ELF-1 (cell line): ENCODE data around the gene MYO1E.
"Not testable (repeated sequence)": the region's sequence is repeated elsewhere in the genome, so short reads cannot be mapped to it uniquely, and the experiment has no call there.

Source experiments
- DNase-seq: peaks from one replicate; pipeline ENCODE4 v3.0.0-alpha.2; 2016; ENCODE audit warnings: low read depth, low spot score

MYO1E gene

DNA sequence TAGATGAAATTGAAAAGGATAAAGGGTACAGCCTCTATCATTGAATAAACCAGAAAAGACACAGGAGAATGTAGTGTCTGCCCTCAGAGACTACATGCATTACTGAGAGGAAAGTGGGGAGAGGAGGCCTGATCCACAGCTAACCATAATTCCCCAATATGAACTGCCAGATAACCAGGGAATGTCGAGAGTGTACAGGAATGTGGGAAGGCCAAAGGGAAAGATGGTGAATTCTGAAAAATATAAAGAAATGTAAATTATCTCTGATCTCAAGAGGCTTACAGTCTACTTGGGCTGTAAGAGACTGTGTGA, 22.3 kb downstream of the MYO1E start:
- no peak for DNase-seq

DNA sequence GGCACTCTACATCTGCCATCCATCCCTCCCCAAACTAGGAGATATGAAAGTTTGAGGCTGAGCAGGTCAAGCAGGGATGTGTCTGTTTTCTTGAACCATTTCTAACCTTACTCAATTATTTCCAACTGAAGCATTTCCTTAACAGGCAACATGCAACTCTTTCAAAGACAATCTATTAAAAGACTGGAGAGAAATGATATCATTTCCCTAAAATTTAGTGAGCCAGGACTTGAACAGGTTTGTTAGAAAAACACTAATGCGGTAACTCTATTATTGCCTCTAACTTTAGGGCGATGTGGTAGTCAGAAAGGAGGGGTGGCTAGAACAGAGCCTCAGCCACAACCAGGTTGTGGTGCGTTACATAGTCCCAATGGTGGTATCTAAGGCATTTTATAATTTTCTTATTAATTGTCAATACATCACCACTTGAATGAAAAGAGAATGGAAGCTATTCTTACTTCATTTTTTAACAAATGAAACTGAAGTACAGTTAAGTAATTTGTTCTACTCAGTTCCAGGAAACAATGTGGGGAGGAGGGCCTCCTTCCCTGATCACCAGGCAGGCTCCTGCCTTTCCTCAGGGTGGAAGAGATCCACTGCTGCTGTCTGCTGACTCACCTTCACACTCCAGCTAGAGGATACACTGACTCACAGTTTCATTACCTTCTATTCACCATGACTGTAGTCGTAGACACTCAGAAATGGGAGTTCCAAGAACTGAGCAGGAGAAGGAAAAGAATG, 22.8 kb downstream of the MYO1E start:
- DNase-seq, result peak; percentile 53

DNA sequence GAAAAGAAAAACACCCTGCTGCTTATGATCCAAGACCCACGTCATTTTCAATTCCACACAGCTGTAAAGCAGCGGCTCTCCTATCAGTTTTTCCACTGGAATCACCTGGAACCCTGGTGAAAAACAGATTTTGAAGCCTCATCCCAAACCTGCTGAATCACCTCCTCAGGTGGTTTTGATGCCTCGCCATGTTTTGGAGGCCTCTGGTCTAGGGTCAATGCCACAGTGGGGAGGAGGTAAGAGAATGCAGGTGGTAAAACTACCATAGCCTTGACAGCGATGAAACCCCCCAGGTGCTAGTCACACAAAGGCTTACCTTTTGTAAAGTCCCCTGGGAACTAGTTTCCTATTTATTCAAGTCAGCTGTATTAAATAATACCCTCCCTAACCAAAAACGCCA, 24.8 kb downstream of the MYO1E start:
- no peak for DNase-seq

DNA sequence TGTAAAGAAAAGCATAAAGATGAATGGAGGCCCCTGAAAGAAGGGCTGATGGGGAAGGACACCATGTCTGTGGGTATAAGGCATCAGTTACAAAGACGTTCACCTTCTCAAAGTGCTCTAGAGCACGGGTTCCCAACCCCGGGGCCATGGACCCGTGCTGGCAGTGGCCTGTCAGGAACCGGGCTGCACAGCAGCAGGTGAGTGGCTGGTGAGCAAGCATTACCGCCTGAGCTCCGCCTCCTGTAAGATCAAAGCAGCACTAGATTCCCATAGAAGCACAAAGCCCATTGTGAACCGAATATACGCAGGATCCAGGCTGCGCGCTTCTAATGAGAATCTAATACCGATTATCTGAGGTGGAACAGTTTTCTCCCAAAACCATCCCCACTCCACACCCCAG, 25.7 kb downstream of the MYO1E start:
- peak; percentile 77 for DNase-seq

DNA sequence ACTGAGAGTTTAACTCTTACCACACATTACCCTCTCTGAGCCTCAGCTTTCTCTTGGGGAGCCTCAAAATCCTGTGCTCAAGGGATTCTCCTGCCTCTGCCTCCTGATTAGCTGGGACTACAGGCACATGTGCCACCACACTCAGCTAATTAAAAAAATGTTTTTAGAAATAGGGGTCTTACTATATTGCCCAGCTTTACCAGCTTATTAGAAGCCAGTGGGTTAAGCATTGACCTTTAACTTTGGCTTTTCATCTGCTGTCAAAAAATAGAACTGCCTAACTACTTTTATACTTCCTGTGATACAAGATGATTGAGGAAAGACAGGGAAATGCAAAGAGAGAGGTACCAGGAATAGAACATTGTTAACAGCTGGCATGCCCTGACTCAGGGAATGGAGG, 27.3 kb downstream of the MYO1E start:
- DNase-seq, result no peak

DNA sequence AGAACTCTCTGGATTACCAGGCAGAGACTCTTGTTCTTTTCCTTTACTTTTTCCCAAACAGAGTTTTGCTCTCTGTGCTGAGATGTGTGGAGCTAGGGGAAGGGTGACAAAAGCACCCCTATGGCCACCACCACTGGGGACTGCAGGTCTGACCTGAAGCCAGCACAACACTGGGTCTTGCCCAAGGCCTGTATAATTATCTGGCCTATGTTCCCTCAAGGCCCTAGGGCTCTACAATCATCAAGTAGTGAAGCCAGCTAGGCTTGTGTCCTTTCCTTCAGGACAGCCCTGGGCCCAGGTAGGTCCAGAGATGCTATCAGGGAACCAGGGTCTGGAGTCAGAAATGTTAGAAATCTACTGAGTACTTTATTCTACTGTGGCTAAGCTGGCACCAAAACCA, 28.4 kb downstream of the MYO1E start:
- peak; percentile 25 for DNase-seq

DNA sequence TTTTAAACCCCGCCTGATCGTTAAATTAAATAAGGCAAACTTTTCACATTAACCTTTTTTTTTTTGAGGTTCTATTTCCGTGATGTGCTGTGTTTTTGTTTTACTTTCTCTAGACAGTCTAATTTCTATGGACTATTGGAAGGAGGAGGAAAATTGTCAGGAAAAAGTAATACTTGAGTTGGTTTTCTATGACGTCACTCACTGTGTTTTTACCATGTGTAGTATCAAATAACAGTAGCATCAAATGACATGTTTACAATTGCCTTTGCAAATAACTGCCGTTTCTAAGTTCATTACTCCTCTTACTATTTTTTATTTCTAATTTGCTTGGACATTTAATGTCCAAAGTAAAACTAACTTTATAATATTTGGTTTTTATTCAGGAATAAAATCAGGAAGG, 32.3 kb downstream of the MYO1E start:
- no peak for DNase-seq

DNA sequence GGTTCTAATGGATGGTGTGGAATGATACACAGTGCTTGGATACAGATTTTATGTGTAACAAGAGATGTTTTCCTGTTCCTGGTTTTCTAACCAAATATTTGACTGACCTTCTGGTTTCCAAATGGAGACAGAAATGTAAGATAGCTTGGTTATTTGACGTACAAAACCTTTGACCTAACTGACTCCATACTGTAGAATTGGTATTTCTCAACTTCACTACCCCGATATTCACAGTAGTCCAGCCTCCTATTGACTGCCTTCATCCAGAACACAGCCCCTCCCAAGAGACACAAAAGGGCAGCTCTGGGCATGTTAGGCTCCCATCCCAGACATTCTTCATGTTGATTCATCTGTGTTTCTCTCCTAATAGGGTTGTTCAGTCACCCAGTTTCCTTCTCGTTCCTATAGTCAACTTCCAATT, 33.4 kb downstream of the MYO1E start:
- DNase-seq, result no peak

DNA sequence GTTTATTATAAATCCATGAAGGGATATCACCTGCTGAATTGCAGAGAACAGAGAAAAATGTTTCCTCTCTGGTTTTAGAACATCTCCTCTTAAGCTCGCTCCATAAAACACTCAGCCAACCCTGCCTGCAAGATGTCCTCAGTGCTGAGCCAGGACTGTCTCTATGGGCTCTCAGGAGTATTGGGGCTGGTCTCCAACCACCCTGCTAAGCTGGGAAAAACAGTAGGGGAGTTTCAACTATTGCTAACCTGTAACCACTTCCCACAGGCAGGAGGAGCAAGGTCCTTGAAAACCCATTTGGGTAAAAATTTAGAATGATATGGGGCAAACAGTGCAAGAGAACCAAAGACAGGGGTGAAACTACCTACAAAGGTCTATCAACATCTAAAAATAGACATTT, 34.3 kb downstream of the MYO1E start:
- DNase-seq, result no peak

DNA sequence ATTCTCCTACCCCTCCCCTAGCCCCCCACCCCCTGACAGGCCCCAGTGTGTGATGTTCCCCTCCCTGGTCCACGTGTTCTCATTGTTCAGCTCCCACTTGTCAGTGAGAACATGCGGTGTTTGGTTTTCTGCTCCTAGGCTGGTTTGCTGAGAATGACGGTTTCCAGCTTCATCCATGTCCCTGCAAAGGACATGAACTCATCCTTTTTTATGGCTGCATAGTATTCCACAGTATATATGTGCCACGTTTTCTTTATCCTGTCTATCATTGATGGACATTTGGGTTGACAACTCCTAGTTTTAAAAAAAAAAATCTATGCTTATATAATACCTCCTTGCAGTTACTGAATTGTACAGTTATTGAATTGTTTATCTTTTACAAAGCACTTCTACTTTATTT, 35.9 kb downstream of the MYO1E start:
- DNase-seq, result not testable (repeated sequence)

DNA sequence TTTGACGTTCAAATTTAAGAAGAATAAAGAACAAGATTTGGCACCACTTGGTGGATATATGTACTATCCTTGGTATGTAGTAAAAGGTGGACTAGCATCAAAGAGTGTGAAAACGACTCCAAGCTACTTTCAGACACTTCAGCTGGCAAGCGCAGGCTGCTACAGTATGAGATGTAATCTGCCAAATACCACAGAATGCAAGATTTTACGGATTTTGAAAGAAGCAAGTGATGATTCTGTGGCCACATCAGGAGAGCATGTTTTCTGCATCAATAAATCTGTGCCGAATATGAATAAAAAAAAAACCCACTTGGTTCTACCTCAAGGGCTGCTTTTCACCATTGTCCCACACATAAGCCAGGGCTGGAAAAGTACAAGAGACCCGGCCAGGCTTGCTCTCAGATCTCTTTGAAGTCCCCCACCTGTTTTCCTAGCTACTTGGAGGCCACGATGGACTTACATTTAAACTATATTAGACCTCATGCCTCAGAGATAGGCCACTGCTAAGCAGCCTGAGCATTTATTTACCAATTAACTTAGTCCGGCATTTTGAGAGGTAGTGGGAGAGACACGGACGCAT, 37.4 kb downstream of the MYO1E start:
- no peak for DNase-seq

DNA sequence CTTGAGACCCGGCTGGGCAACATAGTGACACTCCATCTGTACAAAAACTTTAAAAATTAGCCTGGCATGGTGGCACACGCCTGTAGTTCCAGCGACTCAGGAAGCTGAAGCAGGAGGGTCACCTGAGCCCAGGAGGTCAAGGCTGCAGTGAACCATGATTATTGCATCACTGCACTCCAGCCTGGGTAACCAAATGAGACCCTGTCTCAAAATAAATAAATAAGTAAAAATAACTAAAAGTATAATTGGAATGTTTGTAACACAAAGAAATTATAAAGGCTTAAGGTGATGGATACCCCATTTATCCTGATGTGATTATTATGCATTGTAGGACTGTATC, 38.6 kb downstream of the MYO1E start:
- no peak for DNase-seq

DNA sequence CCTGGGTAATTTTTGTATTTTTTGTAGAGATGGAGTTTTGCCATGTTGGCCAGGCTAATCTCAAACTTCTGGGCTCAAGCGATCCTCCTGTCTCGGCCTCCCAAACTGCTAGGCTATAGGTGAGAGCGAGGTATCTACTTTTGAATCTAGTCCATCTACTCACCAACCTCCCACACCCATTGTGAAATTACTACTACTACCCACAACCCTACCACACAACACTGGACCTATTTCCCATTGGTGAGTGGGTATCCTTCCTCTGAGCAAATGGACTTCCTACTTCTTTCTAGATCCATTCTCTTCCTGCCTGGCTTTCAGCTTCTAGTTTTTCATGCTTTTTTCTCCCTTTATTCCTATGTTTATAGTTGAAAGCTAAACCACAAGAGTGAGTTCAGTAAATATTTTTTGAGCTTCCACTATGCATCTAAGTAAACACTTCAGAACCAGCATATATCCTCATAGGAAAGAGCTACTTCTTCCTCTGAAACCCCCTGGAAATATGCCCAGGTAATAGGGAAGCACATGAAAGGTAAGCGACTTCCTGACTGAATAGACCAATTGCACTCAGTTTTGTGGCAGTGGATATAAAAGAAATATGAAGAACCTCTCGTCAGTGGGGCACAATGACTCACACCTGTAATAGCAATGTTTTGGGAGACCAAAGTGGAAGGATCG, 39.1 kb downstream of the MYO1E start:
- DNase-seq, result no peak

DNA sequence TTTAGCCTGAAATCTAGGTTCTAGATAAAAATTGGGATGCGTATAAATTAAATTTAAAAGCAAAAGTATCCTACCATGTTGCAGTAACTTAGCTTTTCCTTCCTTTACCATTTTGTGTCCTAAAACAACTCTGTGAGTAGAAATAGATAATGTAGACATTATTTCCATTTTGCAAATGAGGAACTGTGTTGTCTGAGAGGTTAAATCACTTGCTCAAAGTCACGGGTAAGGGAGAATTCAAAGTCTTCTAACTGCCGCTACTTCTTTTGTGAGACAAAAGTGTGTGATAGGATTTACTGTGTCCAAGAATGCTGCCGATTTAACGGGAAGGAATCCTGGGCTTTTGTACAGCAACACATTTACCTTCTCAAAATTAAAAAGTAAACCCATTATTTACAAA, 40.7 kb downstream of the MYO1E start:
- DNase-seq, result no peak

DNA sequence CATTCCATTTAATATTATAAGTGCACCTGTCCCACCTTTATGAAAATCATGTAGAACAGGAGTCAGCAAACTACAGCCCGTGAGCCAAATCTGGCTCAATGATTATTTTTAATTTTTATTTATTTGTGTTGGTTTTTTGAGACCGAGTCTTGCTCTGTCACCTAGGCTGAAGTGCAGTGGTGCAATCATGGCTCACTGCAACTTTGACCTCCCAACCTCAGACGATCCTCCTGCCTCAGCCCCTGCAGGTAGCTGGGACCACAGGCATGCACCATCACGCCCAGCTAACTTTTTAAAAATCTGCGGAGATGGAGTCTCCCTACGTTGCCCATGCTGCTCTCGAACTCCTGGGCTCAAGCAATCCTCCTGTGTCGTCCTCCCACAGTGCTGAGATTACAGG, 42.0 kb downstream of the MYO1E start:
- DNase-seq, result no peak

DNA sequence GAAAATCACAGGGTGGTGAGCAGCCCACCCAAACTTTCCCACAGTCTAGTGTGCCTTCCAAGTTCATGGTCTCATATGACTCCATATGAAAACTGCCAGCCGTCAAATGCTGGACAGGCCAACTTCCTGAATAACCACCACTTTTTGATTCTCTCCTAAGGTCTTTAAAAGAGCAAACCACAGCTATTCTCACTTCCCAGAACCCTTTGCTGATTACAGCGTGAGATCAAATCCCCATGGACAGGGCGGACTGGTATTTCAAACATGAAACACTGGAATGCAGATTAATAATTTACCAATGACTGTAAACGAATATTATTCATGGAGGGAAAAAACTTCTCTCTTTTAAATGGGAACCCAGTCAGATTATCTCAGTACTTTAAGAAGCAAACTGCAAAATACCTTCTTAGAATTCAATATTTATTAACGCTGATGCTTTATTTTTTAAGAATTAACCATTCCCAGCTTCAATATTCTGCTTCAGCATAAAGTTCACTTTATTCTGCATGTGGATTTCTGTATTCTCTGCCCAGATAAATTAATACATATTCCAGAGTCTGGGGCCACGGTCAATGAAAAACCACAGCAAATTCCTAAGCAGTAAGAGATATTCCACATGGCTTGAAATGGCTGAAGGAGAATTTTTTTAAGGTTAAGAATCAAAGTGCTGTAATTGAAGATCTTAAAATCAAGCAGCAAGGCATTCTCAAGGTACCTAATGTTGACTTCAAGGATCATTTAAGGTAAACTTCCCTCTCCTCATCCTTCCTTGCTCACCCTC, 42.9 kb downstream of the MYO1E start:
- no peak for DNase-seq

DNA sequence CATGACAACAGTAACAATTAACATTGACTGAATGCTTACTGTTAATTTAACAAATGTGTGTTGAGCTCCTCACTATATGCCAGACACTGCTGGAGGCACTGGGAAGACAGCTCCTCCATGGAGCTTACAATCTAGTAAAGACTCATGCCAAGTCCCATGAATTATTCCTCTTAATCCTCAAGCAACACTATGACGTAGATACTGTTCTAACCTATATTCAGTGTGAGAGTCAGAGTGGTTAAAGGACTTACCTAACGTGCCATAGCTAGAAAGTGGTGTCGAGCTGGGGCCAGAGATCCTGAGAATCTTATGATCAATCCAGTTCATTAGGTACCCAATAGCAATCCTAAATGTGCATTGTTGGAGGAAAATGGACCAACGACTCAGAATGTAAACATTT, 43.6 kb downstream of the MYO1E start:
- no peak for DNase-seq

DNA sequence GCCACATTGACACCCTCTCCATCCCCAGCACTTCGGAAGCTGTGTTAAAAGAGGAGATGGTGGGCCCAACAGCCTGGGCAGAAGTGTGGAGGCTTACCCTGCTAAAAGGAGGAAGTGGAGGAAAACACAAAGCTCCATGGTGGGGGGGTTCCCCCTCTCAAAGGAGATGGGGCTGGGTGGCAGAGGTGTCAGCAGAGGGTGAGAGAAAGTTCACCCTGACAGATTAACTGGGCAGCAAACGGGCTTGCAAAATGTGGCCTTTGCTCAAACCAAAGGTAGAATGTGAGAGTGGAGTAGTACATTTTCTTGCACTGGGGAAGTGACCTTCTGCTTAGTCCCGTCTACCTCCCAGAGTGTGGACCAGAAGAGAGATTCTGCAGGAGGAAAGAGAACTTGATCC, 44.7 kb downstream of the MYO1E start:
- no peak for DNase-seq

DNA sequence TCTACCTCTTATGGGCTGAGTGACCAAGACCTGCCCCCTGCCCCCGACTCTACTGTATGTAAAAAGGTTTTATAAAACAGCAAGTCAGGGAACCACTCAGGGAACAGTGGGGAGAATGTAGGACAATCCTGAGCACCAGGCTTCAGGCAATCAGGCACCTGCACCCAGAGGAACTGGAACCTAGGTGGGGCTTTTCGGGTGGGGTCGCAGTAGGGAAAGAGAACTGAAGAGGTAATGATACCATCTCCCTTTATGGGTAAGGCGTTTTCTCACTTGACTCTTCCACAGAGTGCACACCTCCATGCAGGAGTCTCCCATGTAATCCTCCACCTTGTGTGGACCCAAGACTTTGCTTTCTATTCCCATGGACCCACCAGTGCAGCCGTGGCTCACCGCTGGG, 45.8 kb downstream of the MYO1E start:
- no peak for DNase-seq

DNA sequence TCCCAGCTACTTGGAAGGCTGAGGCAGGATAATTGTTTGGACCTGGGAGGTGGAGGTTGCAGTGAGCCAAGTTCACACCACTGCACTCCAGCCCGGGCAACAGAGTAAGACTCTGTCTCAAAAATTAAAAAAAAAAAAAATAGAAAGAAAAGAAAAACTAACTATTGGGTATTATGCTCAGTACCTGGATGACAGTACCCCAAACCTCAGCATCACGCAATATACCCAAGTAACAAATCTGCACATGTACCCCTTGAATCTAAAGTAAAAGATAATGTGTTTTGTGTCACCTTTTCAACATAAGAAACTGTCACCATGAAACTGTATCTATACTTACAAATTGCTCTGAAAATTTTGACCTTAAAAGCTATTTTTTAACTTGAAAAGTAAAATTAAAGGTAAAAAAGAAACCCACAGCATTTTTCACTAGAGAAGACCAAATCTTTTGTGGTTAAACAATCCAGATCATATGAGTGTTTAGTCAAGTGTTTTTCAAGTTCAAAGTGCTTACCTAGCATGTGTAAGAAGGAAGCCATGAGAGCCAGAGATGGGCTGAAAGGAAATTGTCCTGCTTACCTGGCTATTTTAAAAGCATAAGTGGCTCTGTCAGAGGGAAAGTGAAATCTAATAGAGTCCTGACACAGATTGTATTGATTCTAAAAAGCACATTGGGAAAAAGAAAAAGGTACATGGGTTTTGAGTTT, 50.5 kb downstream of the MYO1E start:
- DNase-seq, result no peak

DNA sequence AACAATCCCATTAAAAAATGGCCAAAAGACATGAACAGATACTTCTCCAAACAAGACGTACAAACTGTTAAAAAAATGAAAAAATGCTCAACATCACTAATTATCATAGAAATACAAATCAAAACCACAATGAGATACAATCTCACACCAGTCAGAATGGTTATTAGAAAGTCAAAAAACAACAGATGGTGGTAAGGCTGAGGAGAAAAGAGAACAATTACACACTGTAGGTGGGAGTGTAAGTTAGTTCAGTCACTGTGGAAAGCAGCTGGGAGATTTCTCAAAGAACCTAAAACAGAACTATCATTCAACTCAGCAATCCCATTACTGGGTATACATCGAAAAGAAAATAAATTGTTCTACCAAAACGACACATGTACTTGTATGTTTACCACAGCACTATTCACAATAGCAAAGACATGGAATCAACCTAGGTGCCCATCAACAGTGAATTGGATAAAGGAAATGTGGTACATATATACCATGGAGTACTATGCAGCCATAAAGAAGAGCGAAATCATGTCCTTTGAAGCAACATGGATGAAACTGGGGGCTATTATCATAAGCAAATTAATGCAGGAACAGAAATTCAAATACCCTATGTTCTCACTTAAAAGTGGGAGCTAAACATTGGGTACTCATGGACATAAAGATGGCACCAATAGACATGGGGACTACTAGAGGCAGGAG, 51.5 kb downstream of the MYO1E start:
- DNase-seq, result no peak

DNA sequence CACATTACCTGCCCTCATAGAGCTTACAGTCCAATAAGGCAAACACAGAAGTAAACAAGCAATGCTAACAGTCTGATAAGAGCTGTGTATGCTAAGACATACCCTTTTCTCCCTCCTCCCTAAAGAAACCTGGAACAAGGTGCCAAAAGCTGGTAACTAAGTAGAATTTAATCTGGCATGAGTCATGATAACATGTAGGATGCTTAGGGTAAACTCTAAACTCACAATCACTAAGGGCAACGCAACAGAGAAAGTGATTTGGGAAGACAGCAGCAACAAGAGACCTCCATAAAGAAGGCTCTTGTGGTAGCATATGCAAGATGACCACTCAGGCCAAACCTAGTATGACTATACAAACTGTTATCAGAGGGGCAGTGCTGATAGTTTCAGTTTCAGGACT, 55.5 kb downstream of the MYO1E start:
- no peak for DNase-seq
